ENCODE measurements around the gene USP47.
A peak's percentile ranks its signal among the peaks of the same experiment; 100 is the strongest.

The USP47 gene

DNA sequence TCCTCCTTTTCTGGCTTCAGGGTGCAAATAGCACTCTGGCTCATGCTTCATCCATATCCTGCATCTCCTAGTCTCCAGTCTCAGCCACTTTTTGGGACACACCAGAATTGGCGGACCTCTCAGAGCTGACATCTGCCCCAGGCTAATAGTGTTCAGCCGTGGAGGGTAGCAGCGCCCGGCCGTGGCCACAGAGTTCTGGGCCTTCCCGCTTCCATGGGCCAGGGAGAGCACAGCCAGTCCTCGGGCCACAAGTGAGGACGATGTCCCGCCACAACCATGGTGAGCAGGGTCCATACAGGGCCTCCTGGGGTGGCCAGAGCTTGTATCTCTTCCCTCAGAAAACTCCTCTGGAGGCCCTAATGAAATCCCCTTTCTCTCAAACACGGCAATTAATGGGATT, 140.7 kb downstream of the USP47 start:
- DNase-seq: no peak

DNA sequence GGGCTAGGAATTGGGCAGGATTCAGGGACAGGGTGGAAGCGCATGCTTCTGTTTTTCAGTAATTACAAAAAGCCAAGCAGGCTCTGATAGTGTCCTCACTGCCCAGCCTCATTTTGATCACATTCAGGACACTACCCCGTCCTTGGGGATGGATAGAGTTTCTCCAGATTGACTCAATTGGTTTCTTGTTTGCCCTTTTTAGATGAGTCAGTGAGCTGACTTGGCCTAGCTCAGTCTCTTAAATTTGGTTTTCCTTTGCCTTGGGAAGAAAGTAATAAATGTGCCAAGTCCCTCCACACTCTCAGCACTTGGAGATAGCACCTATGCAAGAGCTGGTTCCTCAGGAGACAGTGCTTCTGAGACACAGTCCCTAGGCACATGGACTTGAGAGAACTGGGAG, 141.2 kb downstream of the USP47 start:
- DNase-seq: no peak

GRCh38 chr11:11983427-11983826, 141.7 kb downstream of the USP47 start:
- no peak for DNase-seq

DNA sequence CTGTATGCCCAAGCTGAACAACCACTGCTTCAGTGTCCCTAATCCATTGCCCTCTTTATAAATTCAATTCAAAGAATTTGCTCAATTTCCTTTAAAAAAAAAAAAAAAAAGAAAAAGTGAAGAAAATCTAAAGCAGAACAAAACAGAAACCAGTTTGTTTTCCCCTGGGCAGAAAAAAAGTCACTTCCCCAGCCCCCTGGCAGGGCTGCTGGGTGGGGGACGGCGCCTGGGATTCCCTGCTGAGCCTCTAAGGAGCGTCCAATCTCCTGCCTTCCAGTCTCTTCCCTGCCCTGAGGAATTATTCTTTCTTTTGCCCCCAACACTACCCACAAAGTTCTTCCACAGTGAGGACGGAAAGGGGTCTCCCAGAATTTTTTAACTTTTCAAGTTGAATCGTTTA, 142.8 kb downstream of the USP47 start:
- no peak for DNase-seq

GRCh38 chr11:11985016-11985715, 143.4 kb downstream of the USP47 start:
- peak; percentile 88 for DNase-seq

DNA sequence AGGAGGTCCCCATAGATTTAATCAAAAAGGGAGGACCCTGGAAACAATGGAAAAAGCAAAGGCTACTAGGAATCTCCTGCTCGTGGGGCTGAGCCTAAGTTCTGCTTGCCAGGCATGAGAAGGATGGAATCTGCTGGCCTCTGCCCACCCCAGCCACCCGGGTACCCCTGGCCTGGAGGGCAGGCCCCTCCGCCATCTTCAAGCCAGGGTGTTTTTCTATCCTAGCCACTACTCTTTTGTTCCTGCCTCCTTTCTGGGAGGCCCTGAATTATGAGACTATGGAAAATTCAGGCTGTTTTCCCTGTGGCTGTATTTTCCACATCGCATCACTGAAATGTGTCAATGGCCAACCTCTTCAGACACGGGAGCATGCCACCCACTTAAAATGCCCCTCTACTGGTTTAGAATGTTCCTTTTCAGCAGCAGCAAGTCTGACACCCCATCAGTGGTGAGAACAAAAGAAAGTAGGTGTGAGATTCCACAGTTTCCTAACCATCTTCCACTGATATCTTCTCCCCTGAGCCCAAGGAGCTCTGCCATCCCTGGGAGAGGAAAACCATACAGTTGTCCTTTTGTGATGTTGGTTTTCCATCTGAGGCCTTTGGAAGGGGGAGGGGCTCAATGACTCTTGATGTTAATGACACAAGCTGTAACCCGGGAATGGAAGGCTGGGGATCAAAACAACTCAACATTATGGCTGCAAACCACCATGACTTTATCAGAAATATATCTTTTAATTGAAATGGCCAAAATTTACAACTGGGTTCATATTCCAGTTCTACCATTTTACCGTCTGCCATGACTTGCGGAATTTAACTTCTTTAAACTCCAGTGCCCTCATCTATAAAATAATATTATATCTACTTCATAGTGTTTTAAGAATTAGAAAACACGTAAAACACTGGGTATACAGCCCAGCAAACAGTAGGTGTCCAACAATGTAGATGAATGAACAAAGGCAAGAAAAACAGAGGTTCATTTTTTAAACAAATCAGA, 144.5 kb downstream of the USP47 start:
- no peak for DNase-seq

DNA sequence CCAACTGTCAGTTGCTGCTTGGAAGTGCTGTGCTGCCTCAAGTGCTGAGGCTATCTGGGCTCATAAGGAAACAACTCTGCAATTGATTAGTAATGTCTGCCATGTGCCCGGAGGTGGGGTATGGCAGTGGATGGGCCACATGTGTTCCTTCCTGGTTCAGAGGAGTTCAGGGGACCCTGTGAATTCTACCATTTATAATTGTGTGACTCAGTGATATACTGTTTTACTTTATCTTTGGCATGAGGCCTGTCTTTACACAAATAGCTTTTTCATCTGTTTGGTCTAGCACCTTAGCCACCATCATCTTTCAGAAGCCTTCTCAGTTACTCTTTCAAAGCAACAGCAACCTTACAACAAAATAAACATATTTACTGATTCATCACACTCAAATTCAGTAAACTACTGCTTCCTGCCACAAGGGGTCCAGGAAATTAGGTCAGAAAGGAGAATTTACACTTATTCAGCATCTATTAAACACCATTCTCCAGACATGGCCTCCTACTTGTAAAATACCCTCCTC, 145.8 kb downstream of the USP47 start:
- peak; percentile 47 for DNase-seq

GRCh38 chr11:11988099-11988651, 146.4 kb downstream of the USP47 start:
- peak; percentile 75 for DNase-seq

DNA sequence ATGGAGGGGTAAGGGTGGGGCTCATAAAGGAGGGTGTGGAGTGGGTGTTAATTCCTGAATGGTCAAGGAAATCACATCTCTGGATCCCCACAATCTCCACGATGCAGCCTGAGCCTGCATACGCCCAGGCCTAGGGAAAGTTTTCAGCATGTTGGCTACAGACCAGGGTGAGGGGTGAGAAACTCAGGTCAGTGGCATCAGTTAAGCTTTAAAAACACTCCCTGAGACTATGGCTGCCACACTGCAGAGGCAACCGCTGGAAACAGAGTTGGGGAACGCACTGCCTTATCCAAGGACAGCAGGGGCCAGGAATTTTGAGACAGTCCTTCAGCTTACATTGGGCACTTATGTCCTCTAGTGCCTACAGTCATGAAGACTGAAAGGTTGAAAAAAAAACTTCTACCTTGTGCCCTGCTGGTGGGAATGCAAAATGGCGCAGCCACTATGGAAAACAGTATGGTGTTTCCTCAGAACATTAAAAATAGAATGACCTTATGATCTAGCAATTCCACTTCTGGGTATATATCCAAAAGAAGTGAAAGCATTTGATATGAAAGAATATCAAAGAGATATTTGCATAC, 147.0 kb downstream of the USP47 start:
- no peak for DNase-seq

DNA sequence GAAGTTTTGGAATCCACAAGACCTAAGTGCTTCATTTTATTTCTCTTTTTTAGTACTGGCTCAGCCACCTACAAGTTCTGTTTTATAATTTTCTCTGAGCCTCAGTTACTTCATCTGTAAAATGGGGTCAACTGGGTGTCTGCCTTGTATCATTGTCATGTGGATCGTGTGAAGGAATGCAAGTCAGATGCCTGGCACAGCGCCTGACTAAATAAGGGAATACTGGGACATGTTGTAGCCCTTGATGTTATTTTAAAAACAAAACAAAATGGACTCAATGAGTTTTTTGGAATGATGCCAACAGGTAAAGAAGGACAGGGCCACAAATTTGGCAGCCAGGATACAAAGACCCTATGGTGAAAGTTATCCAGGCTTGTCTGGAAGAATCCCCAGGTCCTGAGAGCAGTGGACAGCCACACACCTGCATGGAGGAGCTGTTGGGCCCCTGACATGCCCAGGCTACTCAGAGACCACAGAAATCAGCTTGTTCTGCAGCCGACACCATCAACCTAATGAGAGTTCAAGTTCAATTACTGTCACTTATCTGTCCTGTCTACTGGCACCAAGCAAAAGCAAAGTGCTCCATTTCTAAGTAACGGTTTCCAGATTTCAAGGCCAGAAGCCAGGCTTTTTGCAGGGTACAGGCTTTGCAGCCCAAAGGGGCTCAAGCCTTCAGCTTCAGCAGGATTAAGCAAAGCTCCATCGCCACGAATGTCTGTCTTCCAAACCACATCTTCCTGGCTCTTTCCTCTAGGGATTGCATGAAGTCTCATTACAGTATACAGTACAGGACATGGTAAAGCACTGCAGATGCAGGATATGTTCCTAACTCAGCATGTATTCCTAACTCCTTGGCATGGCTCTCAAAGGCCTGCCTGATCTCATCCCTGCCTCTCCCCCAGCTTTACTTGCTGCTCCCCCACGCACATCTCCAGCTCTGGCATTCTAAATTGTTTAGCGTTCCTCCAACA, 148.3 kb downstream of the USP47 start:
- DNase-seq: peak; percentile 76

DNA sequence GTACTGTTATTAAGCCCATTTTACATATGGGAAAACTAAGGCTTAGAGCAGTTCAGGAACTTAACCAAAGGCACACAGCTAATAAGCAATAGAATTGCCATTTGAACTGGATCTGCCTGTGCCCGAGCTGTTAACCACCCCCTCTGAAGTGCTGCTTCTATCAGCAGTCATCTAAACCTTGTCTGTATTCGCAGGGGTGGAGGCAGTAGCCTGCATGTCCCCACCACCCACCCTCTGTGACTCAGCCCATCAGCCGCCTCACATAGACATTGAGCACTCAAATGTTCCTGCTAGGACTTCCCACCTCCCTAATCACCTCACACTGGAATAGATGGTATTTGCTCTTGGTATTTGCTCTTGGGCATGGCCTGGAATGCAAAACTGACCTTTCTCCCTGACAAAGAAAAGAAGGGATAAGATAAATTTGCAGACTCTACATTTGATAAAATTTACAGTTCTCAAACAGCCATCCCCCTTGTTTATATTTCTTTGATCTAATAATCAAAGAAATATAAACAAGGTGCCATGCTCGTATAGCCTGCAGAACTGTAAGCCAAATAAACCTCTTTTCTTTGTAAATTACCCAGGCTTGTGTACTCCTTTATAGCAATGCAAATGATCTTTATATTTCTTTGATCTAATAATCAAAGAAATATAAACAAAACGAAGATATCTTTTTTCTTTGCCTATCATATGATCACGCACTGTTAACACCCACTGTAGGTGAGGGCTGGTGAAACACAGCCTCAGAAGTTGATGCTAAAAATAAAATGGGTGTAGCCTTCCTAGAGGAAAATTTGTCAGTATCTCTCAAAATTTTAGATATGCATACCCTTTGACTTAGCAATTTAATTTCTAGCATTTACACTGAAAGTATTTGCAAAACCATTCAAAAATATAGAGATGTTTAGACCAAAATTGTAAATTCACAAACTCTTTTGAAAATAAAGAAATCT, 150.8 kb downstream of the USP47 start:
- DNase-seq: no peak

GRCh38 chr11:11993839-11994238, 152.1 kb downstream of the USP47 start:
- peak; percentile 81 for DNase-seq

- no peak for DNase-seq
These were observed 153.8 kb downstream of the USP47 start for GRCh38 chr11:11995601-11996000.

GRCh38 chr11:11996321-11997048, 154.7 kb downstream of the USP47 start:
- DNase-seq: no peak

GRCh38 chr11:11997049-11997322, 155.2 kb downstream of the USP47 start:
- DNase-seq: no peak

DNA sequence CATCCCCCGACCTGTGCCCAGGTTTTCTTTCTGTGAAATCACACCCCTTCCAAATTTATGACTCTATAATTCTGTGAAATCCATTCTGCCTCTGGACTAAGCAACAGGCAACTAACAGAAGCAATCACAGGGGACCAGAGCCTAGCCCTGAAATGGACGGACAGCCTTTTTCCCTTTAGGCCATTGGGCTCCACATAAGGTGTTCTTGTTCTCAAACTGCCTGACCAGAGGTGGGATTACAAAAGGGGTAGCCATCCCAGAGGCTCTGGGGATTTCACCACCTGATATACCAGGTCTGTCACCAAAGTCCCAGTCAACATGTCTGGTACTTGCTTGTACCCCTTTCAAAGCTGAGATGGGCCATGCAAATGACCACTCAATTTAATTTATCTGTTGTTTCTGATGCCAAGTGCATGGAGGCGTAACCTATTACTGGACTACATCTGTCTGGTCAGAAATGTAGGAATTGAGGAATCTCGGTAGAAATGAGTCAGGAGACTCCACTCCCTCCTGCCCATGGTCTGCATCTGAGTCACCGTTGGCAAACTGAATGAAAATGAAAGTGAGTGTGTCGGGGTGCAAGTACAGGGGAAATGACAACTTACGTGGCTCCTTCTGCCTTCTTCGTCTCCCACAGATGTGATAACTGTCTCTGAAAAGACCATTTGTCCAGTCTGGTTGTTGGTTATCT, 156.5 kb downstream of the USP47 start:
- peak; percentile 86 for DNase-seq

GRCh38 chr11:12001186-12001585, 159.4 kb downstream of the USP47 start:
- no peak for DNase-seq

DNA sequence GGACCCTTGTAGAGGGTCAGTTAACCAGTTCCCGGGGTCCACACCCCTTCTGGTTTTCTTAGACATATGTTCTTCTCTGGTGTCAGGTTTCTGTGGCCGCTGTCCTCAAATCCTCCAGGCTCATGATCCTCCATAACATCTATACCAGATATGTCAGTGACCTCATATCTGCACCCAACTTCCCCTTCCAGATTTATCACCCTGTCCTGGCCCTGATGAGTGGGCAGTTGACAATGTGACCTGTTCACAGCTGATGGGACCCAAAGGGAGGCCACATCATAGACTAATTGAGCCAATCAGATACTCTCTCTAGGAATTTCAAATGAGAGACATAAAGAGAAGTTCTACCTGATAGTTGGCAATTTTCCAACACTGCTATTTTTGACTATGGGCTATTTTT, 161.6 kb downstream of the USP47 start:
- DNase-seq: no peak

DNA sequence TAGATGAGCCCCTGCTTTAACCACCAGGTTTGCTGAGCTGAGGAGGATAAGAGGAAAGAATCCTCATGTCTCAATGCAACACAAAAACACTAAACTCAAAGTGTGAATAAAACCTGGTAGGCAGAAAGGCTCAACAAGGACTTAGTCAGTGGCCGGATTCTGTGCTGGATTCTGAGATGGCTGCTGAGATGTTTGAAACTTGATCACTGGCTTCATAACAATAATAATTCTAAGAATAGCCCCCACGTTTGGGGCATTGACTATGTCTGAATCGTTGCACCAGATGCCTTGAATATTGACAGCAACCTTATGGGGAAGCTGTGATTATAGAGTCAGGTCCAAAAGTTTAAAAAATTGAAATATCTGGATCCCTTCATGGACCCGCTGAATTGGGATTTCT, 162.0 kb downstream of the USP47 start:
- DNase-seq: no peak
